M059J (cell line): ENCODE results near the gene WNT16. TPM values are rescaled to one million over a fixed set of nuclear protein-coding genes. Genes with fewer than 3 reads are reported as not detected.
A peak's percentile ranks its signal among the peaks of the same experiment; 100 is the strongest.
"Not testable (repeated sequence)": the region's sequence is repeated elsewhere in the genome, so short reads cannot be mapped to it uniquely, and the experiment has no call there.

ENCODE experiments used
- DNase-seq: peaks from one replicate; pipeline ENCODE4 v3.0.0-alpha.2; 2012; ENCODE audit warnings: low read depth
- total RNA-seq: library from RNA; depleted of rRNA; stranded (reverse); fragments of >200 nt; shearing (Covaris generic); gene quantifications from 2 replicates; pipeline ENCODE4 v1.2.3, GENCODE V29; 2014

The WNT16 gene
- total RNA-seq, 1 experiment from 2014 or later, result 0.17 TPM

- DNase-seq, result no peak
These were observed 22.2 kb upstream of the WNT16 start for GRCh38 chr7:121306565-121306964.

- DNase-seq, result no peak
These were observed 21.7 kb upstream of the WNT16 start for GRCh38 chr7:121307021-121307574.

GRCh38 chr7:121313220-121313792, 15.5 kb upstream of the WNT16 start:
- DNase-seq, result peak; percentile 89

GRCh38 chr7:121313793-121314676, 14.8 kb upstream of the WNT16 start:
- peak; percentile 90 for DNase-seq

- not testable (repeated sequence) for DNase-seq
These were observed 13.6 kb upstream of the WNT16 start for GRCh38 chr7:121315170-121315569.

GRCh38 chr7:121322460-121322859, 6.3 kb upstream of the WNT16 start:
- no peak for DNase-seq

- DNase-seq, result peak; percentile 40
These were observed 5.1 kb upstream of the WNT16 start for GRCh38 chr7:121323515-121324302.

- no peak for DNase-seq
These were observed 1.1 kb upstream of the WNT16 start for GRCh38 chr7:121327671-121328070.

- peak; percentile 64 for DNase-seq
These were observed 622 bp downstream of the WNT16 start for GRCh38 chr7:121329191-121330052.

- DNase-seq, result no peak
These were observed 1.4 kb downstream of the WNT16 start for GRCh38 chr7:121330053-121330833.

GRCh38 chr7:121331048-121331447, 2.2 kb downstream of the WNT16 start:
- DNase-seq, result no peak

GRCh38 chr7:121331574-121331973, 2.8 kb downstream of the WNT16 start:
- DNase-seq, result no peak

- DNase-seq, result no peak
These were observed 5.6 kb downstream of the WNT16 start for GRCh38 chr7:121334376-121334775.

GRCh38 chr7:121334875-121335648, 6.3 kb downstream of the WNT16 start:
- DNase-seq, result no peak

GRCh38 chr7:121336579-121336978, 7.8 kb downstream of the WNT16 start:
- no peak for DNase-seq

GRCh38 chr7:121337398-121337797, 8.6 kb downstream of the WNT16 start:
- peak; percentile 55 for DNase-seq

GRCh38 chr7:121339082-121339481, 10.3 kb downstream of the WNT16 start:
- DNase-seq, result no peak

GRCh38 chr7:121341933-121342332, 13.1 kb downstream of the WNT16 start:
- DNase-seq, result no peak

GRCh38 chr7:121342631-121343030, 13.8 kb downstream of the WNT16 start:
- no peak for DNase-seq

GRCh38 chr7:121343302-121343701, 14.5 kb downstream of the WNT16 start:
- DNase-seq, result no peak
